Measurements from ENCODE around the gene SORBS1.

DNA sequence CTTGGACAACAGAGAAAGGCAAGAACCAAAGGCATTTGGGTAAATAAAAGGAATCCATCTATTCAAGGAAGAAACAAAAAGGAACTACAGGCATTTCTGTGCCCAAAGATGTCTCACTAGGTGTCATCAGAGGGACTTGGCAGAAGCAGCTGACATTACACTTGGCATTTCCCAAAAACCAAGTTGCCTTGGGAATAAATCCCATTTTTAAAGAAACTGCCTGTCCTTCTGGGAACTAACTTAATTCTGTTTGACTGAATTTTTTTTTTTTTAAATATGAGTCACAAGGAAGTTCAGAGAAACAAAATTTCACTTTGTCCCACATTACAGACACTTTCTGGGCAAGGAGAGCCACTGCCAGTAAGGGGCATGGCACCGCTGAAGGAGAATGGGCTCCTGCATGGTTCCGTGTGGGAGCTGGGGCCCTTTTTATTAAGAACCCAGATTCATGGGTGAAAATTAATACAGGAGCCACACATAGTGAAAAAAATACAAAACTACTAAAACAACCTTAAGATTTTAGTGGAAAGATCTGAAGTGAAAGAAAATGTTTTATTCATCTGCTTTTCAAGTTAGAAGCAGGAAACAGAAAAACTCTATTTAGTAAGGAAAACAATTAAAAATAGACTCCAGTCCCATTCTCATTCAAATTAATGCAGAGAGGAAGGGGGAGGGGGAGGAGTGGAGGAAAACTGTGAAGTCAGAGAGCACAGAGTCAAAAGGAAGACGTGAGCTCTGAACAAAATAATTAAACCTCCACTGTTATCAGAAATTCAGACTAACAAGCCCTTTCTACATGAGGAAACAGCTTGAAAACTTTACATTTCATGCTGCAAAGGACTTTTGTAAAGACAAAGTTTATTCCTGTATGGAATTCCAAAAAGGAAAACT lies 151.9 kb downstream of the SORBS1 start:
- TF ChIP-seq EZH2 (IDR thresholded peaks at IDR 0.05; ENCODE audit: insufficient read depth, poor library complexity, severe bottlenecking) (no peak), EZH2phosphoT487 (IDR thresholded peaks at IDR 0.05; ENCODE audit: insufficient read depth, low read depth) (no peak)

Data from GM23248 (cell line).